BLaER1 treated with 17β-estradiol and CSF1 and Interleukin-3, amounts not matched to agents 10 nM and 100 nM (cell line): ENCODE results near the gene ARHGEF28.
A peak's percentile ranks its signal among the peaks of the same experiment; 100 is the strongest.

ENCODE experiments used
- H3K27ac ChIP-seq, 11 experiments: shearing (Covaris generic); formaldehyde crosslinking; 2 replicates each; pipeline ENCODE4 v1.8.1; 2022
- H3K27me3 ChIP-seq, 11 experiments: shearing (Covaris generic); formaldehyde crosslinking; 2 replicates each; pipeline ENCODE4 v1.8.1; 2022
- H3K36me3 ChIP-seq, 11 experiments: shearing (Covaris generic); formaldehyde crosslinking; 2 replicates each; pipeline ENCODE4 v1.8.1; 2022
- H3K4me1 ChIP-seq, 10 experiments: shearing (Covaris generic); formaldehyde crosslinking; 2 replicates each; pipeline ENCODE4 v1.8.1; 2022
- H3K4me2 ChIP-seq, 11 experiments: shearing (Covaris generic); formaldehyde crosslinking; 2 replicates each; pipeline ENCODE4 v1.8.1; 2022
- H3K4me3 ChIP-seq, 10 experiments: shearing (Covaris generic); formaldehyde crosslinking; 2 replicates each; pipeline ENCODE4 v1.8.1; 2022
- H3K9ac ChIP-seq, 11 experiments: shearing (Covaris generic); formaldehyde crosslinking; 2 replicates each; pipeline ENCODE4 v1.8.1; 2022
- H3K9me3 ChIP-seq, 11 experiments: shearing (Covaris generic); formaldehyde crosslinking; replicated peaks in 1 of 11; 2 replicates each; pipeline ENCODE4 v1.8.1; 2022
- H4K20me1 ChIP-seq, 11 experiments: shearing (Covaris generic); formaldehyde crosslinking; 2 replicates each; pipeline ENCODE4 v1.8.1; 2022
- Cebpa-rat ChIP-seq, 11 experiments: shearing (Covaris generic); IDR thresholded peaks; 2 replicates each; pipeline ENCODE4 v1.8.1; 2022

The ARHGEF28 gene

GRCh38 chr5:73902327-73903051 lies 276.5 kb downstream of the ARHGEF28 start:
- Histone ChIP-seq H3K4me1 (peaks cover 11 to 44% (median 26%) of the 10 kb centered on the region in 10 experiments; a peak in 19 of 20 replicates), H3K27ac (peak overlapping the region in 4 of 11 experiments; percentile 12 to 24 (median 20); a peak in 2 of 22 replicates), H3K9ac (no peak overlapping the region; a peak in 2 of 22 replicates), H3K4me2 (peak overlapping the region in 4 of 11 experiments; percentile 39 to 64 (median 54); a peak in 4 of 22 replicates), H3K9me3 (no peaks in the 10 kb centered on the region), H4K20me1 (no peaks in the 10 kb centered on the region), H3K27me3 (no peaks in the 10 kb centered on the region), H3K4me3 (no peak overlapping the region), H3K36me3 (no peaks in the 10 kb centered on the region)
- no peak for TF ChIP-seq Cebpa-rat (IDR thresholded peaks at IDR 0.05)

GRCh38 chr5:73903169-73903568 lies 277.2 kb downstream of the ARHGEF28 start:
- Histone ChIP-seq H3K4me3 (no peak overlapping the region), H3K27ac (no peak overlapping the region), H3K9me3 (no peaks in the 10 kb centered on the region), H3K4me2 (no peak overlapping the region), H4K20me1 (no peaks in the 10 kb centered on the region), H3K9ac (no peak overlapping the region), H3K27me3 (no peaks in the 10 kb centered on the region), H3K36me3 (no peaks in the 10 kb centered on the region), H3K4me1 (peaks cover 11 to 40% (median 24%) of the 10 kb centered on the region in 10 experiments; a peak in 19 of 20 replicates)
- TF ChIP-seq Cebpa-rat (IDR thresholded peaks at IDR 0.05), result no peak

- no peak overlapping the region for H3K4me2 ChIP-seq
These were observed 280.3 kb downstream of the ARHGEF28 start for GRCh38 chr5:73906277-73906676.

GRCh38 chr5:73907164-73907563 lies 281.2 kb downstream of the ARHGEF28 start:
- Histone ChIP-seq H3K9ac (no peak overlapping the region), H3K9me3 (no peaks in the 10 kb centered on the region), H4K20me1 (no peaks in the 10 kb centered on the region), H3K27me3 (no peaks in the 10 kb centered on the region), H3K36me3 (no peaks in the 10 kb centered on the region), H3K4me3 (no peak overlapping the region), H3K4me2 (no peak overlapping the region), H3K27ac (no peak overlapping the region), H3K4me1 (peaks cover 0 to 3% (median under 1%) of the 10 kb centered on the region in 10 experiments; a peak in 8 of 20 replicates)
- no peak for TF ChIP-seq Cebpa-rat (IDR thresholded peaks at IDR 0.05)

More at GRCh38 chr5:73906277-73906676, 280.3 kb downstream of the ARHGEF28 start:
- H3K4me1 ChIP-seq, result peaks cover 0 to 12% (median 7%) of the 10 kb centered on the region in 10 experiments; a peak in 10 of 20 replicates
- no peak overlapping the region for H3K9ac ChIP-seq
- H3K4me3 ChIP-seq, result no peak overlapping the region
- H3K27me3 ChIP-seq, result no peaks in the 10 kb centered on the region
- no peak overlapping the region for H3K27ac ChIP-seq
- no peaks in the 10 kb centered on the region for H3K9me3 ChIP-seq
- no peaks in the 10 kb centered on the region for H3K36me3 ChIP-seq
- TF ChIP-seq Cebpa-rat (IDR thresholded peaks at IDR 0.05), result no peak
- no peaks in the 10 kb centered on the region for H4K20me1 ChIP-seq

GRCh38 chr5:73908395-73908794 lies 282.4 kb downstream of the ARHGEF28 start:
- Histone ChIP-seq H3K4me3 (no peak overlapping the region), H3K27ac (no peak overlapping the region), H3K27me3 (no peaks in the 10 kb centered on the region), H3K4me1 (peaks cover 0 to 14% (median 6%) of the 10 kb centered on the region in 10 experiments; a peak in 9 of 20 replicates), H3K9me3 (no peaks in the 10 kb centered on the region), H4K20me1 (no peaks in the 10 kb centered on the region), H3K4me2 (no peak overlapping the region), H3K36me3 (no peaks in the 10 kb centered on the region), H3K9ac (no peak overlapping the region)
- TF ChIP-seq Cebpa-rat (IDR thresholded peaks at IDR 0.05), result no peak

GRCh38 chr5:73908846-73909245 lies 282.9 kb downstream of the ARHGEF28 start:
- no peak for TF ChIP-seq Cebpa-rat (IDR thresholded peaks at IDR 0.05)
- Histone ChIP-seq H3K4me3 (no peak overlapping the region), H3K9ac (no peak overlapping the region), H4K20me1 (no peaks in the 10 kb centered on the region), H3K4me2 (no peak overlapping the region), H3K27ac (no peak overlapping the region), H3K4me1 (peaks cover 0 to 14% (median 6%) of the 10 kb centered on the region in 10 experiments; a peak in 9 of 20 replicates), H3K36me3 (no peaks in the 10 kb centered on the region), H3K9me3 (no peaks in the 10 kb centered on the region), H3K27me3 (no peaks in the 10 kb centered on the region)

- Histone ChIP-seq H3K4me3 (no peak overlapping the region), H3K27me3 (no peaks in the 10 kb centered on the region), H3K4me2 (no peak overlapping the region), H3K36me3 (no peaks in the 10 kb centered on the region), H3K4me1 (peaks cover 0 to 14% (median 6%) of the 10 kb centered on the region in 10 experiments; a peak in 9 of 20 replicates), H3K9ac (no peak overlapping the region), H3K27ac (no peak overlapping the region), H3K9me3 (no peaks in the 10 kb centered on the region), H4K20me1 (no peaks in the 10 kb centered on the region)
- no peak for TF ChIP-seq Cebpa-rat (IDR thresholded peaks at IDR 0.05)
These were observed 283.5 kb downstream of the ARHGEF28 start for GRCh38 chr5:73909474-73909873.

- peak overlapping the region in 1 of 11 experiments; percentile 27; a peak in 1 of 22 replicates for H3K4me2 ChIP-seq
- H3K9me3 ChIP-seq, result no peaks in the 10 kb centered on the region
- no peak overlapping the region for H3K9ac ChIP-seq
- H3K27ac ChIP-seq, result no peak overlapping the region
- peaks cover 0 to 14% (median 6%) of the 10 kb centered on the region in 10 experiments; a peak in 9 of 20 replicates for H3K4me1 ChIP-seq
- H3K27me3 ChIP-seq, result no peaks in the 10 kb centered on the region
- TF ChIP-seq Cebpa-rat (IDR thresholded peaks at IDR 0.05), result no peak
- H4K20me1 ChIP-seq, result no peaks in the 10 kb centered on the region
- H3K36me3 ChIP-seq, result no peaks in the 10 kb centered on the region
- H3K4me3 ChIP-seq, result no peak overlapping the region
These were observed 285.9 kb downstream of the ARHGEF28 start for GRCh38 chr5:73911761-73912393.

GRCh38 chr5:73912821-73913271 lies 286.9 kb downstream of the ARHGEF28 start:
- no peak overlapping the region for H3K27ac ChIP-seq
- H4K20me1 ChIP-seq, result no peaks in the 10 kb centered on the region
- H3K27me3 ChIP-seq, result no peaks in the 10 kb centered on the region
- H3K36me3 ChIP-seq, result no peaks in the 10 kb centered on the region
- H3K4me2 ChIP-seq, result peak overlapping the region in 5 of 11 experiments; percentile 1 to 27 (median 13); a peak in 5 of 22 replicates
- no peak overlapping the region for H3K9ac ChIP-seq
- no peak overlapping the region for H3K4me3 ChIP-seq
- H3K4me1 ChIP-seq, result peaks cover 0 to 14% (median 6%) of the 10 kb centered on the region in 10 experiments; a peak in 9 of 20 replicates
- no peak for TF ChIP-seq Cebpa-rat (IDR thresholded peaks at IDR 0.05)
- H3K9me3 ChIP-seq, result no peaks in the 10 kb centered on the region
